K562 (cell line): ENCODE results near the gene MEIS2. TPM values are rescaled to one million over a fixed set of nuclear protein-coding genes. Genes with fewer than 3 reads are reported as not detected.
A peak's percentile ranks its signal among the peaks of the same experiment; 100 is the strongest.

Source experiments
- ATAC-seq: fragments of 200-7000 bp; cut with Tn5 transposase; 3 replicates; pipeline ENCODE4 v1.9.1; 2020; ENCODE audit warnings: moderate library complexity
- BruUV-seq: library from RNA; stranded (reverse); fragments of 400-500 nt; replicated peaks from 2 replicates; lab custom pipeline; 2021; lab: Mats Ljungman, UMichigan
- CTCF ChIA-PET: fragments of 300-600 bp; formaldehyde crosslinking; extraction: SDS; loops from one replicate; lab custom pipeline; 2021; ENCODE audit warnings: low intra/inter-chr PET ratio; lab: Yijun Ruan, JAX
- POLR2A ChIA-PET: fragments of 300-600, 350-650 bp; sonication (Branson Sonifier 250); formaldehyde crosslinking; extraction: SDS; loops from one replicate; lab custom pipeline; 2021; ENCODE audit warnings: antibody characterized with exemption, inconsistent platforms; lab: Yijun Ruan, JAX
- DNase-seq, 4 experiments: peaks; one replicate each; pipeline versions ENCODE4 v3.0.0 to v3.0.0-alpha.2; 2011 to 2018; ENCODE audit warnings: low spot score in 3 of 4, mixed read lengths in 3 of 4; ENCODE audit errors: extremely low read depth in 1 of 4
- FAIRE-seq: peaks from 2 replicates; lab custom pipeline; 2011; peaks lifted over from hg19 to GRCh38; lab: Jason Lieb, UNC
- H2AFZ ChIP-seq: 2 replicates; pipeline ENCODE4 v1.6.0; 2011; ENCODE audit warnings: low read depth, low read length, control low read depth, inconsistent platforms
- H3K27ac ChIP-seq: fragments of 200-600 bp; 3 replicates; pipeline ENCODE4 v1.8.0; 2011; ENCODE audit warnings: low read depth, mild to moderate bottlenecking, control low read depth, inconsistent platforms, low read length, moderate library complexity, mixed read lengths; ENCODE audit errors: extremely low read depth
- H3K27me3 ChIP-seq, 2 experiments: fragments of 300-600 bp in 1 of 2; 2 replicates in 1 of 2; 3 replicates in 1 of 2; pipeline versions ENCODE4 v1.6.0 to v1.8.0; 2011; ENCODE audit warnings: inconsistent platforms in 2 of 2, low read length in 2 of 2, mild to moderate bottlenecking in 1 of 2, mixed read lengths in 1 of 2, moderate library complexity in 1 of 2; ENCODE audit not compliant: control insufficient read depth in 2 of 2, insufficient read depth in 2 of 2
- H3K36me3 ChIP-seq: fragments of 300-600 bp; 3 replicates; pipeline ENCODE4 v1.8.0; 2011; ENCODE audit warnings: mild to moderate bottlenecking, low read length, inconsistent platforms; ENCODE audit not compliant: control insufficient read depth, insufficient read depth
- H3K4me1 ChIP-seq, 2 experiments: fragments of 200-600 bp in 1 of 2; replicated peaks in 1 of 2; 2 replicates in 1 of 2; 3 replicates in 1 of 2; pipeline versions ENCODE4 v1.5.1 to v1.8.0; 2011; ENCODE audit warnings: inconsistent platforms in 2 of 2, low read length in 2 of 2, mild to moderate bottlenecking in 1 of 2, mixed read lengths in 1 of 2, moderate library complexity in 1 of 2; ENCODE audit not compliant: control insufficient read depth in 2 of 2, insufficient read depth in 2 of 2
- H3K4me2 ChIP-seq: 2 replicates; pipeline ENCODE4 v1.6.1; 2011; ENCODE audit warnings: low read length, control low read depth, inconsistent platforms, mixed read lengths; ENCODE audit not compliant: insufficient read depth
- H3K4me3 ChIP-seq: fragments of 200-600 bp; sonication (generic), shearing (Covaris generic); 2 replicates; pipeline ENCODE4 v1.5.1; 2016; ENCODE audit warnings: control low read depth, inconsistent platforms
- H3K79me2 ChIP-seq: fragments of 200-600 bp; 3 replicates; pipeline ENCODE4 v1.8.0; 2011; ENCODE audit warnings: low read length, inconsistent platforms; ENCODE audit not compliant: control insufficient read depth, insufficient read depth
- H3K9ac ChIP-seq, 2 experiments: 2 replicates each; pipeline versions ENCODE4 v1.6.0 to v1.6.1; 2011; ENCODE audit warnings: low read depth in 2 of 2, low read length in 2 of 2, control low read depth in 1 of 2, inconsistent platforms in 1 of 2, mild to moderate bottlenecking in 1 of 2, mixed read lengths in 1 of 2; ENCODE audit not compliant: insufficient read depth in 1 of 2
- H3K9me1 ChIP-seq: one replicate; pipeline ENCODE4 v1.6.0; 2011; ENCODE audit warnings: inconsistent platforms, mild to moderate bottlenecking, low read length, moderate library complexity; ENCODE audit not compliant: control insufficient read depth, insufficient read depth
- H3K9me3 ChIP-seq: replicated peaks from 2 replicates; pipeline ENCODE4 v1.5.1; 2011; ENCODE audit warnings: low read depth, low read length, inconsistent platforms; ENCODE audit not compliant: control insufficient read depth, insufficient read depth
- H4K20me1 ChIP-seq: replicated peaks from 2 replicates; pipeline ENCODE4 v1.6.1; 2011; ENCODE audit warnings: low read length, inconsistent platforms, mixed read lengths; ENCODE audit not compliant: control insufficient read depth, insufficient read depth
- MAFG ChIP-seq: fragments of 450-650 bp; conservative IDR thresholded peaks from 2 replicates; pipeline ENCODE4 v1.6.1; 2016; ENCODE audit warnings: missing genetic modification characterization, missing compliant biosample characterization
- TSHZ1 ChIP-seq: fragments of 250-450 bp; sonication (Bioruptor Pico); IDR thresholded peaks from 2 replicates; pipeline ENCODE4 v1.4.0; 2020; ENCODE audit warnings: mild to moderate bottlenecking, moderate library complexity
- ZNF316 ChIP-seq: fragments of 450-650 bp; IDR thresholded peaks from 2 replicates; pipeline ENCODE4 v1.6.1; 2016
- WGBS: fragments of 100-300 bp; shearing (Covaris generic); methylation state at CpG from one replicate; pipeline ENCODE4 v1.1.6; 2016; ENCODE audit warnings: low coverage, mixed read lengths; ENCODE audit not compliant: insufficient coverage; ENCODE audit errors: missing lambda C conversion rate; 5-methylcytosine and 5-hydroxymethylcytosine counted together
- in situ Hi-C: fragments of 300-500 bp; cut with MboI; formaldehyde crosslinking; loops from 4 replicates; pipeline ENCODE4 v1.15.0; 2018; ENCODE audit warnings: inconsistent platforms, mixed read lengths
- intact Hi-C: fragments of 100-400 bp; cut with micrococcal nuclease; formaldehyde crosslinking; loops from 2 replicates; pipeline ENCODE4 v1.14.2; 2022
- polyA plus RNA-seq, 8 experiments: library from polyadenylated mRNA; depleted of rRNA in 4 of 8; stranded (reverse) in 5 of 8; unstranded in 3 of 8; fragments of >200 nt; fragmentation: Nextera tagmentation in 2 of 8; fragmentation: Illumina TruSeq in 1 of 8; extraction: Ambion mirVana in 2 of 8; extraction: Trizol in 1 of 8; gene quantifications; 2 replicates each; pipeline versions ENCODE4 v1.2.1 to v1.2.3, GENCODE V29; 2011 to 2014; ENCODE audit warnings: inconsistent platforms in 1 of 8, missing spikeins in 1 of 8
- total RNA-seq, 7 experiments: library from RNA; depleted of rRNA in 6 of 7; stranded (reverse); fragments of >200 nt in 6 of 7; fragmentation: Illumina TruSeq in 2 of 7; extraction: Trizol in 2 of 7; gene quantifications; 2 replicates each; pipeline versions ENCODE4 v1.2.1 to v1.2.3, GENCODE V29; 2011 to 2021; ENCODE audit warnings: low replicate concordance in 1 of 7

The MEIS2 gene
- total and polyA plus RNA-seq, 9 of the 15 experiments (the other 6 are each of a cell fraction or from before 2014, with no cell fraction given), result 7.5 to 64.2 (median 22.3) TPM

- no peak for DNase-seq
- H3K4me3 ChIP-seq, result no peak overlapping the region
- peaks cover 43% of the 10 kb centered on the region for H3K36me3 ChIP-seq
- no peaks in the 10 kb centered on the region for H3K27me3 ChIP-seq
- no peaks in the 10 kb centered on the region for H4K20me1 ChIP-seq
- TF ChIP-seq MAFG (tag) (0 out of 2 replicates have a peak, but pooled peaks have one; percentile 13), ZNF316 (peak; percentile 24; the same call in 1 of the 2 replicates), TSHZ1 (no peak)
- ATAC-seq, result no peak
- no peak overlapping the region for H2AFZ ChIP-seq
- CTCF ChIA-PET, result no interaction called here
- no peaks in the 10 kb centered on the region for H3K9me3 ChIP-seq
- H3K9me1 ChIP-seq, result no peaks in the 10 kb centered on the region
- intact Hi-C loops, result loop anchor here (10.0 kb wide), 1 partner anchor 160 kb away; the partner anchor contains the start of gene MEIS2
- no peak overlapping the region for H3K9ac ChIP-seq
- no TSS peak for BruUV-seq
- no peak for FAIRE-seq
- no peak overlapping the region for H3K4me2 ChIP-seq
- in situ Hi-C loops, result no loop called here
- H3K4me1 ChIP-seq, result peaks cover 0 to 18% of the 10 kb centered on the region in 2 experiments; a peak in 3 of 5 replicates
- WGBS, result 45% methylated on average over 6 of the region's 6 CpGs
- no peak overlapping the region for H3K27ac ChIP-seq
- POLR2A ChIA-PET, result no interaction called here
- H3K79me2 ChIP-seq, result no peaks in the 10 kb centered on the region
These were observed 155.9 kb downstream of the MEIS2 start for GRCh38 chr15:36944442-36944841.
